DND-41 (cell line): Measurements from ENCODE around the gene FBLIM1.
"Not testable (repeated sequence)": the region's sequence is repeated elsewhere in the genome, so short reads cannot be mapped to it uniquely, and the experiment has no call there.

Experiments
- ATAC-seq: fragments of 200-7000 bp; cut with Tn5 transposase; 3 replicates; pipeline ENCODE4 v1.9.1; 2021; ENCODE audit warnings: low read depth; ENCODE audit not compliant: insufficient read depth
- DNase-seq: peaks from one replicate; pipeline ENCODE4 v3.0.0-alpha.2; 2020
- H2AFZ ChIP-seq: 2 replicates; pipeline ENCODE4 v1.6.0; 2012; ENCODE audit warnings: low read depth, low read length
- H3K27ac ChIP-seq: 2 replicates; pipeline ENCODE4 v1.5.1; 2012; ENCODE audit warnings: low read length, inconsistent platforms
- H3K27me3 ChIP-seq: fragments of 200-600 bp; sonication (generic); 2 replicates; pipeline ENCODE4 v1.6.0; 2012; ENCODE audit warnings: low read length, mild to moderate bottlenecking, inconsistent platforms; ENCODE audit not compliant: insufficient read depth, poor library complexity
- H3K36me3 ChIP-seq: 2 replicates; pipeline ENCODE4 v1.5.1; 2012; ENCODE audit warnings: low read length, inconsistent platforms; ENCODE audit not compliant: insufficient read depth
- H3K4me1 ChIP-seq: 2 replicates; pipeline ENCODE4 v1.5.1; 2012; ENCODE audit warnings: mild to moderate bottlenecking, low read length; ENCODE audit not compliant: insufficient read depth
- H3K4me2 ChIP-seq: 2 replicates; pipeline ENCODE4 v1.6.0; 2012; ENCODE audit warnings: mild to moderate bottlenecking, moderate library complexity, low read length, inconsistent platforms; ENCODE audit not compliant: insufficient read depth
- H3K4me3 ChIP-seq, 2 experiments: fragments of 200-600 bp in 1 of 2; shearing (Covaris generic) in 1 of 2; 2 replicates each; pipeline ENCODE4 v1.5.1; 2012 to 2016; ENCODE audit warnings: inconsistent platforms in 2 of 2, low read length in 2 of 2, mild to moderate bottlenecking in 2 of 2, low read depth in 1 of 2, moderate library complexity in 1 of 2
- H3K79me2 ChIP-seq: 2 replicates; pipeline ENCODE4 v1.6.0; 2012; ENCODE audit warnings: low read length, inconsistent platforms; ENCODE audit not compliant: insufficient read depth
- H3K9ac ChIP-seq: 2 replicates; pipeline ENCODE4 v1.6.0; 2012; ENCODE audit warnings: low read depth, mild to moderate bottlenecking, inconsistent platforms, low read length, moderate library complexity
- H3K9me3 ChIP-seq: 2 replicates; pipeline ENCODE4 v1.5.1; 2012; ENCODE audit warnings: low read length, moderate library complexity, mild to moderate bottlenecking, inconsistent platforms; ENCODE audit not compliant: insufficient read depth, severe bottlenecking
- H4K20me1 ChIP-seq: 2 replicates; pipeline ENCODE4 v1.6.0; 2012; ENCODE audit warnings: low read length; ENCODE audit not compliant: insufficient read depth
- CTCF ChIP-seq: IDR thresholded peaks from 2 replicates; pipeline ENCODE4 v1.5.1; 2012; ENCODE audit warnings: borderline replicate concordance, low read length, moderate library complexity, mild to moderate bottlenecking; ENCODE audit not compliant: poor library complexity, severe bottlenecking; ENCODE audit errors: extremely low read depth
- EZH2 ChIP-seq: IDR thresholded peaks from 3 replicates; pipeline ENCODE4 v1.6.1; 2012; ENCODE audit warnings: borderline replicate concordance, low read depth, mild to moderate bottlenecking, moderate library complexity, low read length, inconsistent platforms; ENCODE audit not compliant: severe bottlenecking

FBLIM1 gene

GRCh38 chr1:15826810-15827507 lies 68.4 kb downstream of the FBLIM1 start:
- H3K9me3 ChIP-seq = no peaks in the 10 kb centered on the region
- no peak overlapping the region for H3K4me2 ChIP-seq
- no peak overlapping the region for H2AFZ ChIP-seq
- H3K79me2 ChIP-seq = peaks cover 6% of the 10 kb centered on the region; the same call in 1 of the 2 replicates
- no peaks in the 10 kb centered on the region for H4K20me1 ChIP-seq
- no peaks in the 10 kb centered on the region for H3K36me3 ChIP-seq
- no peak overlapping the region for H3K4me3 ChIP-seq
- H3K27ac ChIP-seq = no peak overlapping the region
- H3K4me1 ChIP-seq = peaks cover 1% of the 10 kb centered on the region; the same call in 1 of the 2 replicates
- ATAC-seq (no peak), DNase-seq (no peak)
- no peaks in the 10 kb centered on the region for H3K27me3 ChIP-seq
- no peak overlapping the region for H3K9ac ChIP-seq
- no peak for TF ChIP-seq CTCF
- TF ChIP-seq EZH2 = no peak

- H3K4me3 ChIP-seq, DNase-seq, H3K4me2 ChIP-seq, H2AFZ ChIP-seq, H3K27ac ChIP-seq, H4K20me1 ChIP-seq, H3K9ac ChIP-seq, H3K4me1 ChIP-seq, H3K9me3 ChIP-seq, ATAC-seq, H3K36me3 ChIP-seq, H3K27me3 ChIP-seq: not testable (repeated sequence)
- peaks cover 12% of the 10 kb centered on the region for H3K79me2 ChIP-seq
Measured at GRCh38 chr1:15827567-15827966, 69.0 kb downstream of the FBLIM1 start.

- H3K4me2 ChIP-seq, H3K27me3 ChIP-seq, DNase-seq, H4K20me1 ChIP-seq, ATAC-seq, H3K9ac ChIP-seq, H3K9me3 ChIP-seq, H3K4me3 ChIP-seq, H3K36me3 ChIP-seq, H3K27ac ChIP-seq, H2AFZ ChIP-seq: not testable (repeated sequence)
- peaks cover 25% of the 10 kb centered on the region for H3K79me2 ChIP-seq
- H3K4me1 ChIP-seq = peaks cover 13% of the 10 kb centered on the region
Measured at GRCh38 chr1:15828931-15829330, 70.3 kb downstream of the FBLIM1 start.

GRCh38 chr1:15830258-15830657 lies 71.7 kb downstream of the FBLIM1 start:
- DNase-seq = no peak
- no peak overlapping the region for H3K27ac ChIP-seq

More at GRCh38 chr1:15830258-15830657, 71.7 kb downstream of the FBLIM1 start:
- Histone ChIP-seq H2AFZ (no peak overlapping the region), H3K79me2 (peaks cover 29% of the 10 kb centered on the region), H3K9me3 (no peaks in the 10 kb centered on the region), H3K27me3 (no peaks in the 10 kb centered on the region), H3K36me3 (no peaks in the 10 kb centered on the region; the same call in 1 of the 2 replicates), H3K4me3 (no peak overlapping the region), H3K4me2 (no peak overlapping the region), H3K9ac (no peak overlapping the region), H3K4me1 (peaks cover 15% of the 10 kb centered on the region), H4K20me1 (no peaks in the 10 kb centered on the region)
- TF ChIP-seq EZH2 = no peak
- TF ChIP-seq CTCF = no peak
- ATAC-seq = no peak
